Suprapubic skin (tissue), 4 donors: Measurements from ENCODE around the gene TRIM2. TPM values are rescaled to one million over a fixed set of nuclear protein-coding genes. Genes with fewer than 3 reads are reported as not detected.

Source experiments
- DNase-seq, 2 donors: peaks; one replicate each; pipeline ENCODE4 v3.0.0-alpha.2; 2019; ENCODE audit warnings: low spot score in 2 of 2
- H3K27ac ChIP-seq: fragments of 200-600 bp; sonication (generic); one replicate; pipeline ENCODE4 v1.5.1; 2019
- H3K27me3 ChIP-seq: fragments of 200-600 bp; sonication (generic); one replicate; pipeline ENCODE4 v1.5.1; 2019
- H3K36me3 ChIP-seq: fragments of 200-600 bp; sonication (generic); one replicate; pipeline ENCODE4 v1.5.1; 2019
- H3K4me1 ChIP-seq: fragments of 200-600 bp; sonication (generic); one replicate; pipeline ENCODE4 v1.5.1; 2019
- H3K4me3 ChIP-seq: fragments of 200-600 bp; sonication (generic); one replicate; pipeline ENCODE4 v1.5.1; 2019; ENCODE audit warnings: mild to moderate bottlenecking
- H3K9me3 ChIP-seq: fragments of 200-600 bp; sonication (generic); one replicate; pipeline ENCODE4 v1.5.1; 2019
- EP300 ChIP-seq: sonication (generic); formaldehyde crosslinking; IDR thresholded peaks from one replicate; pipeline ENCODE4 v1.6.1; 2017; ENCODE audit warnings: antibody characterized with exemption
- POLR2A ChIP-seq, 2 donors: fragments of 450-650 bp; IDR thresholded peaks; one replicate each; pipeline ENCODE4 v1.6.1; 2017; ENCODE audit warnings: antibody characterized with exemption in 2 of 2, mild to moderate bottlenecking in 2 of 2, moderate library complexity in 2 of 2
- POLR2AphosphoS5 ChIP-seq, 3 donors: sonication (generic); formaldehyde crosslinking; IDR thresholded peaks; one replicate each; pipeline ENCODE4 v1.6.1; 2017; ENCODE audit warnings: antibody characterized with exemption in 3 of 3
- WGBS: methylation state at CpG from one replicate; pipeline ENCODE4 v1.1.5; 2018; 5-methylcytosine and 5-hydroxymethylcytosine counted together
- total RNA-seq, 4 donors: library from RNA; depleted of rRNA; stranded (reverse); fragments of >200 nt; gene quantifications; one replicate each; pipeline ENCODE4 v1.1.0, GENCODE V29; 2016
- TF ChIP-seq, protein P1 (sequence below), 2 donors: fragments of 200-600 bp in 1 of 2; fragments of 450-650 bp in 1 of 2; sonication (generic) in 1 of 2; IDR thresholded peaks; one replicate each; pipeline ENCODE4 v1.5.1; 2016 to 2019; ENCODE audit warnings: antibody characterized with exemption in 2 of 2, mild to moderate bottlenecking in 1 of 2, moderate library complexity in 1 of 2

TRIM2 gene
- total RNA-seq, 4 donors from 2014 or later: 17.3 to 45.1 (median 37.5) TPM

DNA sequence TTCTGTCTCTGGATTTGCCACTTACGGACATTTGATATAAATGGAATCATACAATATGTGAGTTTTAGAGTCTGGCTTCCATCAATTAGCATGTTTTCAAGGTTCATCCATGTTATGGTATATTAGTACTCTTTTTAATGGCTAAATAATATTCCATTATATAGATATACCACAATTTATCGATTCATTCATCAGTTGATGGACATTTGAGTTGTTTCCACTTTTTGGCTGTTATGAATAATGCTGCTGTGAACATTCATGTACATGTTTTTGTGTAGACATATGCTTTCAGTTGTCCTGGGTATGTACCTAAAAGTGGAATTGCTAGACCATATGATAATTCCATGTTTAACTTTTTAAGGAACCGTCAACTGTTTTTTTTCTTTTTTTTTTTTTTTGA, 79.0 kb downstream of the TRIM2 start:
- WGBS: 98% methylated on average over 3 of the region's 3 CpGs
- H3K27ac ChIP-seq: no peak overlapping the region
- DNase-seq: no peak
- no peaks in the 10 kb centered on the region for H3K27me3 ChIP-seq
- no peaks in the 10 kb centered on the region for H3K9me3 ChIP-seq
- no peaks in the 10 kb centered on the region for H3K4me1 ChIP-seq
- H3K36me3 ChIP-seq: peaks cover 8% of the 10 kb centered on the region
- H3K4me3 ChIP-seq: no peak overlapping the region
- TF ChIP-seq, protein P1, sequence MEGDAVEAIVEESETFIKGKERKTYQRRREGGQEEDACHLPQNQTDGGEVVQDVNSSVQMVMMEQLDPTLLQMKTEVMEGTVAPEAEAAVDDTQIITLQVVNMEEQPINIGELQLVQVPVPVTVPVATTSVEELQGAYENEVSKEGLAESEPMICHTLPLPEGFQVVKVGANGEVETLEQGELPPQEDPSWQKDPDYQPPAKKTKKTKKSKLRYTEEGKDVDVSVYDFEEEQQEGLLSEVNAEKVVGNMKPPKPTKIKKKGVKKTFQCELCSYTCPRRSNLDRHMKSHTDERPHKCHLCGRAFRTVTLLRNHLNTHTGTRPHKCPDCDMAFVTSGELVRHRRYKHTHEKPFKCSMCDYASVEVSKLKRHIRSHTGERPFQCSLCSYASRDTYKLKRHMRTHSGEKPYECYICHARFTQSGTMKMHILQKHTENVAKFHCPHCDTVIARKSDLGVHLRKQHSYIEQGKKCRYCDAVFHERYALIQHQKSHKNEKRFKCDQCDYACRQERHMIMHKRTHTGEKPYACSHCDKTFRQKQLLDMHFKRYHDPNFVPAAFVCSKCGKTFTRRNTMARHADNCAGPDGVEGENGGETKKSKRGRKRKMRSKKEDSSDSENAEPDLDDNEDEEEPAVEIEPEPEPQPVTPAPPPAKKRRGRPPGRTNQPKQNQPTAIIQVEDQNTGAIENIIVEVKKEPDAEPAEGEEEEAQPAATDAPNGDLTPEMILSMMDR (IDR thresholded peaks at IDR 0.05): no peak
- TF ChIP-seq EP300: no peak
- no peak for TF ChIP-seq POLR2AphosphoS5 (IDR thresholded peaks at IDR 0.05)
- TF ChIP-seq POLR2A (IDR thresholded peaks at IDR 0.05): no peak

GRCh38 chr4:153290134-153290533, 85.9 kb downstream of the TRIM2 start:
- H3K27ac ChIP-seq: no peak overlapping the region
- H3K27me3 ChIP-seq: no peaks in the 10 kb centered on the region
- DNase-seq: no peak
- H3K4me1 ChIP-seq: peaks cover 10% of the 10 kb centered on the region
- H3K9me3 ChIP-seq: no peaks in the 10 kb centered on the region
- H3K4me3 ChIP-seq: no peak overlapping the region
- H3K36me3 ChIP-seq: peaks cover 2% of the 10 kb centered on the region
- TF ChIP-seq EP300: no peak
- TF ChIP-seq, protein P1 (IDR thresholded peaks at IDR 0.05): no peak
- TF ChIP-seq POLR2AphosphoS5 (IDR thresholded peaks at IDR 0.05): no peak
- 88% methylated on average over 3 of the region's 3 CpGs for whole genome bisulfite sequencing

GRCh38 chr4:153291562-153291961, 87.3 kb downstream of the TRIM2 start:
- H3K4me1 ChIP-seq: peaks cover 25% of the 10 kb centered on the region
- no peak for TF ChIP-seq POLR2A (IDR thresholded peaks at IDR 0.05)
- TF ChIP-seq, protein P1 (IDR thresholded peaks at IDR 0.05): no peak
- no peak for TF ChIP-seq POLR2AphosphoS5 (IDR thresholded peaks at IDR 0.05)
- no peak for TF ChIP-seq EP300
- H3K4me3 ChIP-seq: no peak overlapping the region
- no peaks in the 10 kb centered on the region for H3K9me3 ChIP-seq
- peaks cover 4% of the 10 kb centered on the region for H3K36me3 ChIP-seq
- DNase-seq: no peak
- no peaks in the 10 kb centered on the region for H3K27me3 ChIP-seq
- H3K27ac ChIP-seq: no peak overlapping the region
- 90% methylated on average over 2 of the region's 2 CpGs for WGBS

DNA sequence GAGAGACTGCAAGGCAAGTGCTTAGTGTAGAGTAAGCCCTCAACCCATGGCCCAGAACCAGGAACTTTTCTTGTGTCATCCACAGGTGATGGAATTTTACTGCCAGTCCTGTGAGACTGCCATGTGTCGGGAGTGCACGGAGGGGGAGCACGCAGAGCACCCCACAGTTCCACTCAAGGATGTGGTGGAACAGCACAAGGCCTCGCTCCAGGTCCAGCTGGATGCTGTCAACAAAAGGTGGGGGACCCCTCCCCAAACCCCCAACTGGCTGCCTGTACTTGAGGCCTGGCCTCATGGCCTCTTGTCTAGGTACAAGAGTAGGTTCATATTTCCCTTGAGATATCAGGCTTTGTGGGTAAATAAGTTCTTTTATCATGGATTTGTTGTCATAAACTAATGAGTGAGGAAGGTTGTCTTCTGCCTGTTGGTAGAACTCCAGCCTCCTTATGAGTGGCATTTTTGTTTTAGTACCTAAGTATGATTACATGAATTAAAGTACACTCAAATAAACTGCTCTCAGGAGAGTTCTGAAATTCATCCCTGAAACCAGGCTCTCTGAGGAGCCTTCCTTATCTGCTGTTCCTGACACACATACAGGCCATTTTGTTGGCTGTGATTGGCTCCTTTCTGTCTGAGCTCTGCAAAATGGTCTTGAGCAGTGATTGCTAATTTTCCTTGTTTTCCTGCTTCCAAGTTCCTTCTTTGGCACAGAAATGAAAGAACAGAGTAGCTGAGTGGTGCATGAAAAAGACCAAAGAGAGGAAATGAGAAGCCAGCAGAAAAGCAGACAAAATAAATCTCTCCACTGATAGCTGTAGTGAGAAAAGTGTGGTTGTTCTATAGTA, 88.9 kb downstream of the TRIM2 start:
- Histone ChIP-seq H3K27me3 (no peaks in the 10 kb centered on the region), H3K4me1 (peaks cover 31% of the 10 kb centered on the region), H3K4me3 (no peak overlapping the region), H3K36me3 (peaks cover 4% of the 10 kb centered on the region), H3K27ac (peak overlapping the region; percentile 39), H3K9me3 (no peaks in the 10 kb centered on the region)
- TF ChIP-seq POLR2A (IDR thresholded peaks at IDR 0.05): no peak
- TF ChIP-seq, protein P1 (IDR thresholded peaks at IDR 0.05): no peak
- no peak for TF ChIP-seq POLR2AphosphoS5 (IDR thresholded peaks at IDR 0.05)
- TF ChIP-seq EP300: no peak
- 94% methylated on average over 4 of the region's 4 CpGs for WGBS
- no peak for DNase-seq

GRCh38 chr4:153293742-153294057, 89.5 kb downstream of the TRIM2 start:
- H3K9me3 ChIP-seq: no peaks in the 10 kb centered on the region
- 87% methylated on average over 5 of the region's 5 CpGs for WGBS
- peaks cover 4% of the 10 kb centered on the region for H3K36me3 ChIP-seq
- peaks cover 31% of the 10 kb centered on the region for H3K4me1 ChIP-seq
- no peak overlapping the region for H3K4me3 ChIP-seq
- no peak for DNase-seq
- peak overlapping the region; percentile 61 for H3K27ac ChIP-seq
- no peaks in the 10 kb centered on the region for H3K27me3 ChIP-seq
- no peak for TF ChIP-seq POLR2AphosphoS5 (IDR thresholded peaks at IDR 0.05)
- TF ChIP-seq POLR2A (IDR thresholded peaks at IDR 0.05): no peak
- TF ChIP-seq, protein P1 (IDR thresholded peaks at IDR 0.05): no peak
- no peak for TF ChIP-seq EP300
